CD14-positive monocyte (primary cell): ENCODE data around the gene ATXN7L1. TPM values are rescaled to one million over a fixed set of nuclear protein-coding genes. Genes with fewer than 3 reads are reported as not detected.

Experiments
- DNase-seq, 3 donors: peaks; one replicate each; pipeline ENCODE4 v3.0.0-alpha.2; 2011 to 2022
- H2AFZ ChIP-seq: 2 replicates; pipeline ENCODE4 v1.6.0; 2012; ENCODE audit warnings: mild to moderate bottlenecking, low read depth, low read length, inconsistent platforms; ENCODE audit not compliant: insufficient read depth, poor library complexity, severe bottlenecking
- H3K27ac ChIP-seq, 2 donors: 1 replicate in 1 of 2; 2 replicates in 1 of 2; pipeline ENCODE4 v1.5.1; 2012 to 2013; ENCODE audit warnings: low read length in 2 of 2, control low read depth in 1 of 2, inconsistent platforms in 1 of 2, low read depth in 1 of 2, mild to moderate bottlenecking in 1 of 2
- H3K27me3 ChIP-seq, 2 donors: one replicate each; pipeline versions ENCODE4 v1.6.0 to v1.6.1; 2011 to 2013; ENCODE audit warnings: low read length in 2 of 2; ENCODE audit not compliant: control insufficient read depth in 2 of 2, insufficient read depth in 2 of 2
- H3K36me3 ChIP-seq, 2 donors: replicated peaks in 1 of 2; 1 replicate in 1 of 2; 2 replicates in 1 of 2; pipeline versions ENCODE4 v1.5.1 to v1.6.1; 2012 to 2013; ENCODE audit warnings: low read length in 2 of 2, control low read depth in 1 of 2, inconsistent platforms in 1 of 2, mild to moderate bottlenecking in 1 of 2; ENCODE audit not compliant: insufficient read depth in 2 of 2, control insufficient read depth in 1 of 2
- H3K4me1 ChIP-seq, 2 donors: 1 replicate in 1 of 2; 2 replicates in 1 of 2; pipeline versions ENCODE4 v1.5.1 to v1.6.1; 2012 to 2013; ENCODE audit warnings: low read length in 2 of 2, control low read depth in 1 of 2, inconsistent platforms in 1 of 2, mild to moderate bottlenecking in 1 of 2, moderate library complexity in 1 of 2; ENCODE audit not compliant: insufficient read depth in 2 of 2, control insufficient read depth in 1 of 2
- H3K4me2 ChIP-seq: replicated peaks from 2 replicates; pipeline ENCODE3; 2012; ENCODE audit warnings: low read length, moderate library complexity, mild to moderate bottlenecking; ENCODE audit not compliant: poor library complexity, severe bottlenecking; ENCODE audit errors: extremely low read depth
- H3K4me3 ChIP-seq, 3 experiments: fragments of 200-600 bp in 1 of 3; sonication (generic) in 1 of 3; replicated peaks in 1 of 3; 1 replicate in 2 of 3; 2 replicates in 1 of 3; pipeline ENCODE4 v1.5.1; 2011 to 2013; ENCODE audit warnings: low read length in 3 of 3, mild to moderate bottlenecking in 3 of 3, control low read depth in 2 of 3, low read depth in 2 of 3, inconsistent platforms in 1 of 3, moderate library complexity in 1 of 3
- H3K79me2 ChIP-seq: 2 replicates; pipeline ENCODE4 v1.6.0; 2012; ENCODE audit warnings: mild to moderate bottlenecking, control low read depth, inconsistent platforms, low read length, moderate library complexity; ENCODE audit not compliant: insufficient read depth
- H3K9ac ChIP-seq: 2 replicates; pipeline ENCODE4 v1.6.0; 2017; ENCODE audit warnings: low read length, mild to moderate bottlenecking; ENCODE audit not compliant: insufficient read depth, poor library complexity, severe bottlenecking
- H3K9me3 ChIP-seq, 2 donors: replicated peaks in 1 of 2; 1 replicate in 1 of 2; 2 replicates in 1 of 2; pipeline versions ENCODE4 v1.5.1 to v1.6.1; 2012 to 2013; ENCODE audit warnings: low read length in 2 of 2, control low read depth in 1 of 2; ENCODE audit not compliant: control insufficient read depth in 1 of 2, insufficient read depth in 1 of 2
- H4K20me1 ChIP-seq: 2 replicates; pipeline ENCODE4 v1.6.0; 2012; ENCODE audit warnings: mild to moderate bottlenecking, low read length, control low read depth, moderate library complexity; ENCODE audit not compliant: insufficient read depth
- H3K27ac Mint-ChIP-seq, 7 donors: one replicate each; pipeline ENCODE4 v1.8.0; 2020; ENCODE audit warnings: mild to moderate bottlenecking in 7 of 7, mixed read lengths in 7 of 7, moderate library complexity in 6 of 7, inconsistent platforms in 2 of 7
- H3K27me3 Mint-ChIP-seq, 3 donors: one replicate each; pipeline ENCODE4 v1.8.0; 2021 to 2022; ENCODE audit warnings: low read depth in 3 of 3, mild to moderate bottlenecking in 3 of 3, mixed read lengths in 3 of 3, moderate library complexity in 3 of 3, inconsistent platforms in 1 of 3
- H3K36me3 Mint-ChIP-seq, 2 donors: one replicate each; pipeline ENCODE4 v1.8.0; 2020; ENCODE audit warnings: mixed read lengths in 2 of 2, inconsistent platforms in 1 of 2, mild to moderate bottlenecking in 1 of 2
- H3K4me1 Mint-ChIP-seq: one replicate; pipeline ENCODE4 v1.8.0; 2020; ENCODE audit warnings: mild to moderate bottlenecking, mixed read lengths
- H3K4me3 Mint-ChIP-seq, 2 donors: one replicate each; pipeline ENCODE4 v1.8.0; 2020; ENCODE audit warnings: mild to moderate bottlenecking in 2 of 2, mixed read lengths in 2 of 2, moderate library complexity in 1 of 2
- H3K9me3 Mint-ChIP-seq, 7 donors: one replicate each; pipeline ENCODE4 v1.8.0; 2020 to 2022; ENCODE audit warnings: mixed read lengths in 7 of 7, mild to moderate bottlenecking in 6 of 7, moderate library complexity in 6 of 7, inconsistent platforms in 2 of 7
- WGBS: methylation state at CpG from one replicate; pipeline ENCODE4 v1.1.5; 2013; ENCODE audit warnings: missing lambda C conversion rate; ENCODE audit not compliant: insufficient coverage; 5-methylcytosine and 5-hydroxymethylcytosine counted together
- intact Hi-C, 2 donors: fragments of 100-400 bp; cut with micrococcal nuclease; formaldehyde crosslinking; loops; one replicate each; pipeline versions ENCODE4 v1.15.0 to v1.15.1; 2023
- polyA plus RNA-seq, 3 donors: library from polyadenylated mRNA; depleted of rRNA in 1 of 3; unstranded in 2 of 3; stranded (reverse) in 1 of 3; fragments of 300-500 nt in 2 of 3; fragments of >200 nt in 1 of 3; fragmentation: Illumina TruSeq in 2 of 3; gene quantifications; 1 replicate in 2 of 3; 2 replicates in 1 of 3; pipeline ENCODE4 v1.2.3, GENCODE V29; 2012 to 2021
- TF ChIP-seq, protein P1 (sequence below): fragments of 200-600 bp; IDR thresholded peaks from one replicate; pipeline ENCODE4 v1.8.0; 2022; ENCODE audit warnings: antibody characterized with exemption, mild to moderate bottlenecking

The ATXN7L1 gene
- polyA plus RNA-seq, 3 donors: 4.5 to 12.2 (median 11.2) TPM

GRCh38 chr7:105644937-105645336 lies 231.5 kb downstream of the ATXN7L1 start:
- H3K4me3 Mint-ChIP-seq: no peak overlapping the region
- DNase-seq: no peak
- Histone ChIP-seq H3K27ac (no peak overlapping the region), H3K4me2 (no peak overlapping the region), H3K9ac (no peak overlapping the region), H3K9me3 (no peaks in the 10 kb centered on the region), H4K20me1 (peaks cover 45% of the 10 kb centered on the region), H2AFZ (no peak overlapping the region), H3K4me1 (no peaks in the 10 kb centered on the region), H3K27me3 (no peaks in the 10 kb centered on the region), H3K79me2 (peaks cover 7% of the 10 kb centered on the region), H3K4me3 (no peak overlapping the region), H3K36me3 (peaks cover 67 to 90% of the 10 kb centered on the region in 2 donors)
- intact Hi-C loops: no loop called here
- TF ChIP-seq, protein P1, sequence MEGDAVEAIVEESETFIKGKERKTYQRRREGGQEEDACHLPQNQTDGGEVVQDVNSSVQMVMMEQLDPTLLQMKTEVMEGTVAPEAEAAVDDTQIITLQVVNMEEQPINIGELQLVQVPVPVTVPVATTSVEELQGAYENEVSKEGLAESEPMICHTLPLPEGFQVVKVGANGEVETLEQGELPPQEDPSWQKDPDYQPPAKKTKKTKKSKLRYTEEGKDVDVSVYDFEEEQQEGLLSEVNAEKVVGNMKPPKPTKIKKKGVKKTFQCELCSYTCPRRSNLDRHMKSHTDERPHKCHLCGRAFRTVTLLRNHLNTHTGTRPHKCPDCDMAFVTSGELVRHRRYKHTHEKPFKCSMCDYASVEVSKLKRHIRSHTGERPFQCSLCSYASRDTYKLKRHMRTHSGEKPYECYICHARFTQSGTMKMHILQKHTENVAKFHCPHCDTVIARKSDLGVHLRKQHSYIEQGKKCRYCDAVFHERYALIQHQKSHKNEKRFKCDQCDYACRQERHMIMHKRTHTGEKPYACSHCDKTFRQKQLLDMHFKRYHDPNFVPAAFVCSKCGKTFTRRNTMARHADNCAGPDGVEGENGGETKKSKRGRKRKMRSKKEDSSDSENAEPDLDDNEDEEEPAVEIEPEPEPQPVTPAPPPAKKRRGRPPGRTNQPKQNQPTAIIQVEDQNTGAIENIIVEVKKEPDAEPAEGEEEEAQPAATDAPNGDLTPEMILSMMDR: no peak
- H3K9me3 Mint-ChIP-seq: no peaks in the 10 kb centered on the region
- peaks cover 5% of the 10 kb centered on the region for H3K4me1 Mint-ChIP-seq
- no CpG with 5 or more reads among the region's 3 CpGs for WGBS
- H3K36me3 Mint-ChIP-seq: peaks cover 74 to 93% of the 10 kb centered on the region in 2 donors
- H3K27me3 Mint-ChIP-seq: no peaks in the 10 kb centered on the region
- peak overlapping the region in 2 of 7 donors; percentile 6 to 68 for H3K27ac Mint-ChIP-seq

DNA sequence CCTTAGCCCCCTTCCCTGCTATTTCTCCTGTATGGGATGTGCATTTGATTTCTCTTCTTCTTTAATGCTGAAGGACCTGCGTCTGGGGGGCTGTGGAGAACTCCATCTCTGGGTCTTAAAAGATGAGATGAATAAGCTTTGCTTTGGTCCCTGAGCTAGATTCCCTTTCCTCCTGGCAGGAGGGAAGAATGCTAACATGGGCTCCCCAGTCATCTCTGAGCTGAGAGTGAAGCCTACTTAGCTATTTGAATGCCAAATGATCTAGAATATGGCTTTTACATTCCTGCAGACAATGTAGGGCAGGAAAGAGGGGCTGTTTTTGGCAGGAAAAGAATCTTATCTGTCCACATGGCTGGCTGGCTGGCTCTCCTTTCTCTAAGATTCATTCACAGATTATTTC lies 232.5 kb downstream of the ATXN7L1 start:
- H3K4me1 Mint-ChIP-seq: peaks cover 5% of the 10 kb centered on the region

More for the DNA sequence above, 232.5 kb downstream of the ATXN7L1 start:
- no peak overlapping the region for H2AFZ ChIP-seq
- H3K4me3 ChIP-seq: no peak overlapping the region
- Mint-ChIP-seq H3K27me3 (no peaks in the 10 kb centered on the region), H3K4me3 (no peak overlapping the region), H3K36me3 (peaks cover 74 to 93% of the 10 kb centered on the region in 2 donors), H3K27ac (peak overlapping the region in 2 of 7 donors; percentile 24 to 38), H3K9me3 (no peaks in the 10 kb centered on the region)
- peaks cover 34% of the 10 kb centered on the region for H4K20me1 ChIP-seq
- TF ChIP-seq, protein P1: no peak
- no peak overlapping the region for H3K9ac ChIP-seq
- H3K4me2 ChIP-seq: no peak overlapping the region
- H3K79me2 ChIP-seq: peaks cover 7% of the 10 kb centered on the region
- H3K9me3 ChIP-seq: no peaks in the 10 kb centered on the region
- peaks cover 66 to 90% of the 10 kb centered on the region in 2 donors for H3K36me3 ChIP-seq
- no peak for DNase-seq
- intact Hi-C loops: no loop called here
- no CpG with 5 or more reads among the region's 1 CpG for WGBS
- H3K4me1 ChIP-seq: no peaks in the 10 kb centered on the region
- H3K27ac ChIP-seq: no peak overlapping the region
- H3K27me3 ChIP-seq: no peaks in the 10 kb centered on the region
